Esophagus (tissue), 2 donors: ENCODE measurements around the gene KRTAP20-1. TPM values are rescaled to one million over a fixed set of nuclear protein-coding genes. Genes with fewer than 3 reads are reported as not detected.

Experiments used
- H3K27ac ChIP-seq, 2 donors: one replicate each; pipeline ENCODE4 v1.5.1; 2013; ENCODE audit warnings: low read depth in 2 of 2, mild to moderate bottlenecking in 2 of 2, inconsistent platforms in 1 of 2, low read length in 1 of 2, moderate library complexity in 1 of 2
- H3K27me3 ChIP-seq, 2 donors: one replicate each; pipeline ENCODE4 v1.6.1; 2013; ENCODE audit warnings: low read length in 2 of 2, control low read depth in 1 of 2, mild to moderate bottlenecking in 1 of 2; ENCODE audit not compliant: insufficient read depth in 2 of 2, control insufficient read depth in 1 of 2
- H3K36me3 ChIP-seq, 2 donors: one replicate each; pipeline ENCODE4 v1.6.1; 2013; ENCODE audit warnings: low read length in 1 of 2; ENCODE audit not compliant: control insufficient read depth in 2 of 2, insufficient read depth in 2 of 2
- H3K4me1 ChIP-seq, 2 donors: one replicate each; pipeline ENCODE4 v1.6.1; 2013; ENCODE audit warnings: low read length in 1 of 2; ENCODE audit not compliant: control insufficient read depth in 2 of 2, insufficient read depth in 2 of 2
- H3K4me3 ChIP-seq, 2 donors: one replicate each; pipeline ENCODE4 v1.5.1; 2013; ENCODE audit warnings: low read length in 2 of 2, mild to moderate bottlenecking in 2 of 2, low read depth in 1 of 2, moderate library complexity in 1 of 2
- H3K9me3 ChIP-seq, 2 donors: one replicate each; pipeline ENCODE4 v1.6.1; 2013; ENCODE audit warnings: mild to moderate bottlenecking in 2 of 2, low read depth in 1 of 2, low read length in 1 of 2, moderate library complexity in 1 of 2; ENCODE audit not compliant: control insufficient read depth in 2 of 2, insufficient read depth in 1 of 2
- WGBS, 2 donors: extraction: QIAGEN DNeasy Blood & Tissue Kit; methylation state at CpG; one replicate each; pipeline ENCODE4 v1.1.7; 2013; 5-methylcytosine and 5-hydroxymethylcytosine counted together
- polyA plus RNA-seq, 2 donors: library from polyadenylated mRNA; stranded (reverse); fragments of 200-250 nt; gene quantifications; one replicate each; pipeline ENCODE4 v1.2.3, GENCODE V29; 2013
- donor health status: healthy with polysubstance abuse.
- donor health status: Bipolar disorder and iron deficiency.

Gene KRTAP20-1
- polyA plus RNA-seq, 2 donors, result not detected

GRCh38 chr21:30634906-30635305 lies 18.7 kb downstream of the KRTAP20-1 start, which contains the start of gene KRTAP20-2:
TSS of gene KRTAP20-2 (plus strand) at chr21:30635206. CDS start at chr21:30635264, 58 bp downstream.
- H3K4me1 ChIP-seq, result no peaks in the 10 kb centered on the region
- WGBS, 2 donors, result 86 to 88% methylated on average over 1 of the region's 1 CpG
- no peak within 1 kb of the TSS for H3K27ac ChIP-seq
- H3K9me3 ChIP-seq, result no peaks in the 10 kb centered on the region
- H3K4me3 ChIP-seq, result no peak within 1 kb of the TSS
- H3K36me3 ChIP-seq, result no peaks in the 10 kb centered on the region
- no peaks in the 10 kb centered on the region for H3K27me3 ChIP-seq

DNA sequence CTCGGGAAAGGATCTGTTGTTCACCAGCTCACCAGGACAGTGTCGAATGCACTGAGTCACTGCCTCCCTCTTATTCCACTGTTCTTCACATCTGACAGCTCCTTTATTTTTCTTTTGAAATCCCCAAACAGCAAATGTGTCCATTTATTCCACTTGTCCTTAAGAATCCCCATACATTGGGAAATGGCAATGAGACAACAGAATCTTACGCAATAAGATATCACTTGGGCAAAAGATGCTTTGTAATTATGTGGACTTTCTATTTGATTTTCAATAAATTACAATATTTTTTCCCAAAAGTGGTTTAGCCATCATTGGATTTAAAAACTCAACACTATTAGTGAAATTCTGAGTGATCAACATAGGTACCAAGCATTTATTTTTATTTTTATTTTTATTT lies 22.5 kb downstream of the KRTAP20-1 start:
- Histone ChIP-seq H3K36me3 (no peaks in the 10 kb centered on the region), H3K4me3 (no peak overlapping the region), H3K27me3 (no peaks in the 10 kb centered on the region), H3K4me1 (no peaks in the 10 kb centered on the region), H3K27ac (no peak overlapping the region), H3K9me3 (no peaks in the 10 kb centered on the region)
- 79% methylated on average over 3 of the region's 3 CpGs for WGBS, 2 donors

GRCh38 chr21:30642564-30642963 lies 26.3 kb downstream of the KRTAP20-1 start, which contains the start of gene KRTAP20-3:
TSS of gene KRTAP20-3 (plus strand) at chr21:30642864.
- no peaks in the 10 kb centered on the region for H3K9me3 ChIP-seq

GRCh38 chr21:30646904-30647414 lies 30.7 kb downstream of the KRTAP20-1 start:
- Histone ChIP-seq H3K27me3 (no peaks in the 10 kb centered on the region), H3K4me3 (no peak overlapping the region), H3K27ac (no peak overlapping the region), H3K4me1 (no peaks in the 10 kb centered on the region), H3K9me3 (no peaks in the 10 kb centered on the region), H3K36me3 (no peaks in the 10 kb centered on the region)
- WGBS, 2 donors, result 58% methylated on average over 1 of the region's 1 CpG

More at GRCh38 chr21:30642564-30642963, 26.3 kb downstream of the KRTAP20-1 start, which contains the start of gene KRTAP20-3:
- no peaks in the 10 kb centered on the region for H3K27me3 ChIP-seq
- no peak within 1 kb of the TSS for H3K4me3 ChIP-seq
- H3K27ac ChIP-seq, result no peak within 1 kb of the TSS
- H3K36me3 ChIP-seq, result no peaks in the 10 kb centered on the region
- 84 to 86% methylated on average over 2 of the region's 2 CpGs for WGBS, 2 donors
- no peaks in the 10 kb centered on the region for H3K4me1 ChIP-seq

GRCh38 chr21:30652891-30653290 lies 36.7 kb downstream of the KRTAP20-1 start:
- no peaks in the 10 kb centered on the region for H3K36me3 ChIP-seq
- no peaks in the 10 kb centered on the region for H3K4me1 ChIP-seq
- no peaks in the 10 kb centered on the region for H3K9me3 ChIP-seq
- no peaks in the 10 kb centered on the region for H3K27me3 ChIP-seq
- no peak overlapping the region for H3K4me3 ChIP-seq
- H3K27ac ChIP-seq, result no peak overlapping the region

Other genes starting within 250 kb of the KRTAP20-1 start
- gene KRTAP13-2, start 244.2 kb upstream of the KRTAP20-1 start, polyA plus RNA-seq, result not detected
- gene KRTAP13-1, start 220.4 kb upstream of the KRTAP20-1 start, polyA plus RNA-seq, result not detected
- gene KRTAP13-3, start 190.5 kb upstream of the KRTAP20-1 start, polyA plus RNA-seq, result not detected
- not detected for gene KRTAP13-4, start 186.2 kb upstream of the KRTAP20-1 start, polyA plus RNA-seq
- gene KRTAP15-1, start 176.2 kb upstream of the KRTAP20-1 start, polyA plus RNA-seq, result not detected
- not detected for gene KRTAP19-1, start 136.1 kb upstream of the KRTAP20-1 start, polyA plus RNA-seq
- gene KRTAP19-2, start 129.0 kb upstream of the KRTAP20-1 start, polyA plus RNA-seq, result not detected
- not detected for gene KRTAP19-3, start 124.4 kb upstream of the KRTAP20-1 start, polyA plus RNA-seq
- not detected for gene KRTAP19-4, start 119.3 kb upstream of the KRTAP20-1 start, polyA plus RNA-seq
- gene KRTAP19-5, start 114.3 kb upstream of the KRTAP20-1 start, polyA plus RNA-seq, result not detected
- gene KRTAP19-6, start 74.6 kb upstream of the KRTAP20-1 start, polyA plus RNA-seq, result not detected
- gene KRTAP19-7, start 55.1 kb upstream of the KRTAP20-1 start, polyA plus RNA-seq, result not detected
- gene KRTAP22-2, start 26.0 kb upstream of the KRTAP20-1 start, polyA plus RNA-seq, result not detected
- gene KRTAP6-3, start 24.0 kb upstream of the KRTAP20-1 start, polyA plus RNA-seq, result not detected
- not detected for gene KRTAP6-2, start 17.5 kb upstream of the KRTAP20-1 start, polyA plus RNA-seq
- gene KRTAP22-1, start 15.3 kb upstream of the KRTAP20-1 start, polyA plus RNA-seq, result not detected
- not detected for gene KRTAP6-1, start 2.5 kb upstream of the KRTAP20-1 start, polyA plus RNA-seq
- not detected for gene KRTAP20-4, start 4.2 kb downstream of the KRTAP20-1 start, polyA plus RNA-seq
- not detected for gene KRTAP20-2, start 18.8 kb downstream of the KRTAP20-1 start, polyA plus RNA-seq
- not detected for gene KRTAP20-3, start 26.4 kb downstream of the KRTAP20-1 start, polyA plus RNA-seq
- gene KRTAP21-3, start 102.4 kb downstream of the KRTAP20-1 start, polyA plus RNA-seq, result not detected
- not detected for gene KRTAP21-2, start 130.8 kb downstream of the KRTAP20-1 start, polyA plus RNA-seq
- gene KRTAP21-1, start 139.0 kb downstream of the KRTAP20-1 start, polyA plus RNA-seq, result not detected
- not detected for gene KRTAP8-1, start 196.8 kb downstream of the KRTAP20-1 start, polyA plus RNA-seq
- not detected for gene KRTAP7-1, start 213.3 kb downstream of the KRTAP20-1 start, polyA plus RNA-seq